K562 (cell line): ENCODE measurements around the gene ERP29. TPM values are rescaled to one million over a fixed set of nuclear protein-coding genes. Genes with fewer than 3 reads are reported as not detected.
"Not testable (repeated sequence)": the region's sequence is repeated elsewhere in the genome, so short reads cannot be mapped to it uniquely, and the experiment has no call there.

Source experiments
- ATF7 ChIP-seq: fragments of 450-650 bp; IDR thresholded peaks from 2 replicates; pipeline ENCODE4 v1.7.1; 2014; ENCODE audit warnings: mild to moderate bottlenecking, moderate library complexity
- CBX5 ChIP-seq: IDR thresholded peaks from 2 replicates; pipeline ENCODE4 v1.6.1; 2014; ENCODE audit warnings: low read depth, borderline replicate concordance
- DMBX1 ChIP-seq: fragments of 250-450 bp; sonication (Bioruptor Pico); IDR thresholded peaks from 2 replicates; pipeline ENCODE4 v1.8.0; 2022; ENCODE audit warnings: inconsistent platforms, mild to moderate bottlenecking, moderate library complexity, borderline replicate concordance
- EP300 ChIP-seq: IDR thresholded peaks from 2 replicates; pipeline ENCODE4 v1.6.1; 2012; ENCODE audit warnings: low read length, improper control_type of control experiment
- GATAD2B ChIP-seq: fragments of 450-650 bp; IDR thresholded peaks from 2 replicates; pipeline ENCODE4 v1.6.1; 2017; ENCODE audit warnings: mild to moderate bottlenecking, borderline replicate concordance
- JUND ChIP-seq, 2 experiments: IDR thresholded peaks; 2 replicates in 1 of 2; 3 replicates in 1 of 2; pipeline ENCODE4 v1.6.1; 2011; ENCODE audit warnings: borderline replicate concordance in 2 of 2, low read depth in 2 of 2, low read length in 2 of 2, improper control_type of control experiment in 1 of 2, missing biosample characterization in 1 of 2, missing genetic modification characterization in 1 of 2, missing genetic modification reagents in 1 of 2
- KLF6 ChIP-seq: fragments of 250-450 bp; sonication (Bioruptor Pico); IDR thresholded peaks from 2 replicates; pipeline ENCODE4 v1.4.0; 2020; ENCODE audit warnings: mild to moderate bottlenecking, moderate library complexity, borderline replicate concordance
- MAFF ChIP-seq: IDR thresholded peaks from 2 replicates; pipeline ENCODE4 v1.6.1; 2012; ENCODE audit warnings: low read length, improper control_type of control experiment
- MAFG ChIP-seq: fragments of 450-650 bp; conservative IDR thresholded peaks from 2 replicates; pipeline ENCODE4 v1.6.1; 2016; ENCODE audit warnings: missing genetic modification characterization, missing compliant biosample characterization
- MBD2 ChIP-seq: sonication (generic); IDR thresholded peaks from 2 replicates; pipeline ENCODE4 v1.6.1; 2016; ENCODE audit warnings: low read depth, borderline replicate concordance
- MEF2D ChIP-seq: conservative IDR thresholded peaks from 2 replicates; pipeline ENCODE4 v1.6.1; 2016; ENCODE audit warnings: low read depth, missing genetic modification characterization, missing compliant biosample characterization
- MYNN ChIP-seq, 2 experiments: sonication (generic); formaldehyde crosslinking in 1 of 2; IDR thresholded peaks; 2 replicates each; pipeline versions ENCODE4 v1.5.0 to v1.6.1; 2016 to 2020; ENCODE audit warnings: antibody characterized with exemption in 1 of 2, missing genetic modification reagents in 1 of 2
- NCOA2 ChIP-seq, 2 experiments: fragments of 450-650 bp; IDR thresholded peaks; 2 replicates each; pipeline ENCODE4 v1.6.1; 2018; ENCODE audit warnings: mild to moderate bottlenecking in 2 of 2, moderate library complexity in 1 of 2; ENCODE audit not compliant: partially characterized antibody in 2 of 2
- NFE2 ChIP-seq: IDR thresholded peaks from 2 replicates; pipeline ENCODE4 v1.6.1; 2014; ENCODE audit warnings: antibody characterized with exemption, low read depth
- NONO ChIP-seq, 2 experiments: fragments of 200-400 bp in 1 of 2; fragments of 450-650 bp in 1 of 2; formaldehyde crosslinking in 1 of 2; IDR thresholded peaks; 2 replicates each; pipeline ENCODE4 v1.6.1; 2017; ENCODE audit warnings: low read depth in 2 of 2, mild to moderate bottlenecking in 2 of 2, moderate library complexity in 2 of 2, low read length in 1 of 2
- NR2C1 ChIP-seq, 2 experiments: fragments of 450-650 bp; IDR thresholded peaks; 2 replicates each; pipeline ENCODE4 v1.6.1; 2017; ENCODE audit warnings: mild to moderate bottlenecking in 2 of 2, antibody characterized with exemption in 1 of 2, inconsistent platforms in 1 of 2, missing compliant biosample characterization in 1 of 2, missing genetic modification characterization in 1 of 2
- POLR2AphosphoS5 ChIP-seq: IDR thresholded peaks from 2 replicates; pipeline ENCODE4 v1.6.1; 2011; ENCODE audit warnings: mild to moderate bottlenecking, low read depth, low read length, moderate library complexity; ENCODE audit not compliant: control insufficient read depth, insufficient read depth
- RNF2 ChIP-seq: sonication (generic); IDR thresholded peaks from 2 replicates; pipeline ENCODE4 v1.6.1; 2016
- SMARCA4 ChIP-seq: fragments of 450-650 bp; IDR thresholded peaks from 2 replicates; pipeline ENCODE4 v1.6.1; 2016
- SOX6 ChIP-seq: fragments of 450-650 bp; IDR thresholded peaks from 2 replicates; pipeline ENCODE4 v1.6.1; 2014; ENCODE audit warnings: mild to moderate bottlenecking
- TAL1 ChIP-seq: fragments of 450-650 bp; IDR thresholded peaks from 2 replicates; pipeline ENCODE4 v1.6.1; 2016; ENCODE audit warnings: mild to moderate bottlenecking
- TBL1XR1 ChIP-seq, 2 experiments: IDR thresholded peaks; 2 replicates each; pipeline ENCODE4 v1.6.1; 2012; ENCODE audit warnings: improper control_type of control experiment in 2 of 2, low read length in 2 of 2, mild to moderate bottlenecking in 1 of 2
- TCF3 ChIP-seq: sonication (generic); formaldehyde crosslinking; IDR thresholded peaks from 2 replicates; pipeline ENCODE4 v1.4.0; 2020; ENCODE audit warnings: mild to moderate bottlenecking, missing genetic modification reagents
- TRIM28 ChIP-seq: fragments of 450-650 bp; IDR thresholded peaks from 2 replicates; pipeline ENCODE4 v1.6.1; 2017
- ZBTB17 ChIP-seq: fragments of 450-650 bp; formaldehyde crosslinking; IDR thresholded peaks from 2 replicates; pipeline ENCODE4 v1.4.0; 2020; ENCODE audit warnings: mild to moderate bottlenecking
- ZNF766 ChIP-seq: fragments of 200-800 bp; sonication (Bioruptor generic); conservative IDR thresholded peaks from 2 replicates; pipeline ENCODE4 v1.6.1; 2016; ENCODE audit warnings: missing genetic modification characterization, missing compliant biosample characterization
- polyA plus RNA-seq, 8 experiments: library from polyadenylated mRNA; depleted of rRNA in 4 of 8; stranded (reverse) in 5 of 8; unstranded in 3 of 8; fragments of >200 nt; fragmentation: Nextera tagmentation in 2 of 8; fragmentation: Illumina TruSeq in 1 of 8; extraction: Ambion mirVana in 2 of 8; extraction: Trizol in 1 of 8; gene quantifications; 2 replicates each; pipeline versions ENCODE4 v1.2.1 to v1.2.3, GENCODE V29; 2011 to 2014; ENCODE audit warnings: inconsistent platforms in 1 of 8, missing spikeins in 1 of 8
- total RNA-seq, 7 experiments: library from RNA; depleted of rRNA in 6 of 7; stranded (reverse); fragments of >200 nt in 6 of 7; fragmentation: Illumina TruSeq in 2 of 7; extraction: Trizol in 2 of 7; gene quantifications; 2 replicates each; pipeline versions ENCODE4 v1.2.1 to v1.2.3, GENCODE V29; 2011 to 2021; ENCODE audit warnings: low replicate concordance in 1 of 7
- TF ChIP-seq, protein P1 (sequence below), 2 experiments: fragments of 450-650 bp in 1 of 2; sonication (generic) in 1 of 2; formaldehyde crosslinking in 1 of 2; IDR thresholded peaks in 1 of 2; conservative IDR thresholded peaks in 1 of 2; 2 replicates each; pipeline versions ENCODE4 v1.6.1 to v1.8.1; 2016 to 2023; ENCODE audit warnings: mild to moderate bottlenecking in 2 of 2, moderate library complexity in 2 of 2, inconsistent platforms in 1 of 2, missing genetic modification reagents in 1 of 2

Gene ERP29
- total and polyA plus RNA-seq, 9 of the 15 experiments (the other 6 are each of a cell fraction or from before 2014, with no cell fraction given) = 42.4 to 146 (median 111) TPM

DNA sequence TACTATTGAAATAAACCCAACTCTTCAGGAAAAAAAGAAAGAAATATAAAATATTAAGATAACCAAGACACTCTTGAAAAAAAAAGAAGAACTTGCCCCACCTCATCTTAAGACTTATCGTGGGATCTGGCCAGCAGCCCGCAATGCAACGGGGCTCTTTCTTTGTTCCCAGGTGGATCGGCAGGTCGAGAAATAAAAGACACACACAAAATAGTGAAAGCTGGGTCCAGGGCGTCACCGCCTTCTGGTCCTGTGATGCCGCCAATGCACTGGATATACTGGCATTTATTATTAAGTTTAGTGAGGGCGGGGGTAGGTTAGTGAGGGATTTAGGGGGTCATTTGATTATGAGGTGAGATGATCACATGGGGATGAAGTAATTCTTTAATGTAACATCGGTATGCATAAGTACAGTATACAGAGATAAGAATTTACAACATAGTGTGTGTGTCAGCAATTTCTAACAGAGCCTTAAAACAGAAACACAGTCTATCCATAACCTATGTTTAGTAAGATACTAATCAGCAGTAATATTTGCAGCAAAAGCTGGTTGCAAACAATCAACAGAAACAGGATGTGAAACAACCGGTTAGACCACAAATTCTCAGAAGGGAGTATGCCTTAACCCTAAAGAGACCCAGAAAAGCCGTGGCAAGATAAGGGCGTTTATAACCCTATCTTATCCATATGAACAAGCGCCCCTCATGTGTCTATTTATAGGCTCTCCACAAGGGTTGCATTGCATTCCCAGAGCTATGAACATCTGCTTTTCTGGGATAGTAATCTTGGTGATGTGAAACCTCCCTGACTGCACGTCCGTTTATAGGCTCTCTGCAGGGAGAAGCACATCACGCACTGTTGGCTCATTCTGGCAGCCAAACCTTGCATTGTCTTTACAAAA, 18.8 kb upstream of the ERP29 start (continued):
- peak; percentile 87 for TF ChIP-seq TCF3 (CRISPR knock-in tag)
- peak; percentile 90 for TF ChIP-seq SOX6
- peak; percentile 60; the same call in 1 of the 2 replicates for TF ChIP-seq JUND (IDR thresholded peaks at IDR 0.05; ENCODE audit: borderline replicate concordance, low read depth, low read length)
- TF ChIP-seq JUND (tag; IDR thresholded peaks at IDR 0.05; ENCODE audit: borderline replicate concordance, low read depth, low read length) = peak; percentile 49; the same call in 1 of the 3 replicates
- peak; percentile 48 for TF ChIP-seq NFE2
- TF ChIP-seq MYNN (IDR thresholded peaks at IDR 0.05) = peak; percentile 67; the same call in 1 of the 2 replicates
- not testable (repeated sequence) for TF ChIP-seq MYNN (CRISPR knock-in tag; IDR thresholded peaks at IDR 0.05)
- TF ChIP-seq NR2C1 (IDR thresholded peaks at IDR 0.05) = 0 out of 2 replicates have a peak, but pooled peaks have one; percentile 3
- peak; percentile 44; the same call in 1 of the 2 replicates for TF ChIP-seq NR2C1 (tag; IDR thresholded peaks at IDR 0.05)
- peak; percentile 99 for TF ChIP-seq MEF2D (tag)
- peak; percentile 92 for TF ChIP-seq EP300
- peak; percentile 93 for TF ChIP-seq TRIM28
- peak in 1 of 2 experiments; percentile 38 for TF ChIP-seq NCOA2 (IDR thresholded peaks at IDR 0.05; ENCODE audit: partially characterized antibody in 2 of 2)
- TF ChIP-seq GATAD2B = peak; percentile 72; the same call in 1 of the 2 replicates
- TF ChIP-seq, protein P1, sequence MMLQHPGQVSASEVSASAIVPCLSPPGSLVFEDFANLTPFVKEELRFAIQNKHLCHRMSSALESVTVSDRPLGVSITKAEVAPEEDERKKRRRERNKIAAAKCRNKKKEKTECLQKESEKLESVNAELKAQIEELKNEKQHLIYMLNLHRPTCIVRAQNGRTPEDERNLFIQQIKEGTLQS (IDR thresholded peaks at IDR 0.05) = peak; percentile 21; the same call in 1 of the 2 replicates
- TF ChIP-seq, protein P1 (CRISPR knock-in tag; conservative IDR thresholded peaks at IDR 0.05) = not testable (repeated sequence)
- peak; percentile 86 for TF ChIP-seq SMARCA4
- TF ChIP-seq MBD2 = peak; percentile 52; the same call in 1 of the 2 replicates
- TF ChIP-seq ATF7 = peak; percentile 64
- TF ChIP-seq MAFF = peak; percentile 80
- TF ChIP-seq ZNF766 (CRISPR knock-in tag) = peak; percentile 97
- peak; percentile 93 for TF ChIP-seq MAFG (tag)
- TF ChIP-seq POLR2AphosphoS5 = peak; percentile 42; the same call in 1 of the 2 replicates
- TF ChIP-seq KLF6 = 0 out of 2 replicates have a peak, but pooled peaks have one; percentile 18
- peak in 1 of 2 experiments; percentile 95; a peak in 2 of 4 replicates for TF ChIP-seq TBL1XR1 (IDR thresholded peaks at IDR 0.05; ENCODE audit: low read length in 2 of 2)
- peak; percentile 66; the same call in 1 of the 2 replicates for TF ChIP-seq RNF2
- peak; percentile 46; the same call in 1 of the 2 replicates for TF ChIP-seq CBX5
- TF ChIP-seq DMBX1 (CRISPR knock-in tag) = 0 out of 2 replicates have a peak, but pooled peaks have one; percentile 55
- peak in 1 of 2 experiments; percentile 77; a peak in 1 of 4 replicates for TF ChIP-seq NONO (IDR thresholded peaks at IDR 0.05; ENCODE audit: low read depth in 2 of 2, low read length in 1 of 2)
- TF ChIP-seq TAL1 = peak; percentile 79
- 0 out of 2 replicates have a peak, but pooled peaks have one; percentile 30 for TF ChIP-seq ZBTB17 (CRISPR knock-in tag)
